HG03521 (cell line): ENCODE results near the gene PPIL1.
A peak's percentile ranks its signal among the peaks of the same experiment; 100 is the strongest.

ENCODE experiments used
- ATAC-seq: cut with Tn5 transposase; IDR thresholded peaks from one replicate; pipeline ENCODE4 v1.9.1; 2021; ENCODE audit warnings: mild to moderate bottlenecking, moderate library complexity; ENCODE audit not compliant: unreplicated experiment

Gene PPIL1

GRCh38 chr6:36890112-36890663, 15.6 kb upstream of the PPIL1 start:
- ATAC-seq, result no peak

- no peak for ATAC-seq
Observed at GRCh38 chr6:36888654-36889481, 14.3 kb upstream of the PPIL1 start.

- ATAC-seq, result no peak
Observed at GRCh38 chr6:36888115-36888643, 13.6 kb upstream of the PPIL1 start.

- ATAC-seq, result no peak
Observed at GRCh38 chr6:36886950-36887618, 12.5 kb upstream of the PPIL1 start.

GRCh38 chr6:36885461-36886401, 11.1 kb upstream of the PPIL1 start, which contains the start of gene C6orf89:
Gene C6orf89, plus strand, starts transcription at chr6:36885952. Its CDS starts 13,493 bp downstream, at chr6:36899445.
- peak; percentile 93 for ATAC-seq

GRCh38 chr6:36884610-36885009, 10.0 kb upstream of the PPIL1 start:
- no peak for ATAC-seq

GRCh38 chr6:36875250-36875633, 639 bp upstream of the PPIL1 start:
- ATAC-seq, result no peak

GRCh38 chr6:36873612-36874442, 776 bp downstream of the PPIL1 start:
- no peak for ATAC-seq

GRCh38 chr6:36873115-36873514, 1.5 kb downstream of the PPIL1 start:
- ATAC-seq, result no peak

- no peak for ATAC-seq
Observed at GRCh38 chr6:36871686-36872085, 2.9 kb downstream of the PPIL1 start.

- no peak for ATAC-seq
Observed at GRCh38 chr6:36867471-36868224, 7.0 kb downstream of the PPIL1 start.

- ATAC-seq, result no peak
Observed at GRCh38 chr6:36865835-36866234, 8.8 kb downstream of the PPIL1 start.

GRCh38 chr6:36863670-36864540, 10.7 kb downstream of the PPIL1 start:
- no peak for ATAC-seq

- ATAC-seq, result no peak
Observed at GRCh38 chr6:36862848-36863382, 11.7 kb downstream of the PPIL1 start.

- ATAC-seq, result no peak
Observed at GRCh38 chr6:36862164-36862847, 12.3 kb downstream of the PPIL1 start.

- no peak for ATAC-seq
Observed at GRCh38 chr6:36860126-36860525, 14.5 kb downstream of the PPIL1 start.

GRCh38 chr6:36858407-36858981, 16.1 kb downstream of the PPIL1 start:
- ATAC-seq, result no peak
